HCT116 (cell line): ENCODE data around the gene POU4F1. TPM values are rescaled to one million over a fixed set of nuclear protein-coding genes. Genes with fewer than 3 reads are reported as not detected.
A peak's percentile ranks its signal among the peaks of the same experiment; 100 is the strongest.

Experiments
- ATAC-seq: fragments of 200-7000 bp; cut with Tn5 transposase; 2 replicates; pipeline ENCODE4 v1.9.1; 2020; ENCODE audit warnings: mild to moderate bottlenecking, moderate library complexity
- BruUV-seq: library from RNA; stranded (reverse); fragments of 400-500 nt; replicated peaks from 2 replicates; lab custom pipeline; 2021; lab: Mats Ljungman, UMichigan
- CTCF ChIA-PET: fragments of 300-600 bp; sonication (Branson Sonifier 250); formaldehyde crosslinking; loops from one replicate; lab custom pipeline; 2021; ENCODE audit warnings: antibody characterized with exemption; lab: Charles Lee
- POLR2A ChIA-PET: fragments of 300-600, 350-600 bp; sonication (Branson Sonifier 250); formaldehyde crosslinking; loops from one replicate; lab custom pipeline; 2021; ENCODE audit warnings: antibody characterized with exemption; lab: Charles Lee
- RAD21 ChIA-PET, 2 experiments: fragments of 300-600 bp; sonication (Branson Sonifier 250); formaldehyde crosslinking; loops; one replicate each; lab custom pipeline; 2023; ENCODE audit warnings: low total read pairs in 2 of 2; ENCODE audit not compliant: uncharacterized antibody in 2 of 2, unreplicated experiment in 2 of 2, low non-redundant PET in 1 of 2; lab: Charles Lee
- DNase-seq: peaks from one replicate; pipeline ENCODE4 v3.0.0-alpha.2; 2010; ENCODE audit warnings: low read depth, low spot score
- H2AFZ ChIP-seq: fragments of 200-600 bp; shearing (Covaris generic), sonication (generic); 2 replicates; pipeline ENCODE4 v1.6.1; 2017; ENCODE audit warnings: low read depth, mixed run types, mixed read lengths, antibody characterized with exemption, low read length; ENCODE audit not compliant: poor library complexity, severe bottlenecking
- H3K27ac ChIP-seq: 2 replicates; pipeline ENCODE4 v1.5.1; 2012; ENCODE audit warnings: low read depth, low read length
- H3K27me3 ChIP-seq: fragments of 200-600 bp; sonication (generic); 2 replicates; pipeline ENCODE4 v1.6.1; 2016; ENCODE audit warnings: mixed run types, low read length, mixed read lengths; ENCODE audit not compliant: insufficient read depth
- H3K36me3 ChIP-seq, 2 experiments: fragments of 200-500 bp in 1 of 2; fragments of 200-600 bp in 1 of 2; sonication (Bioruptor generic) in 1 of 2; sonication (generic) in 1 of 2; 2 replicates each; pipeline versions ENCODE4 v1.5.1 to v1.6.1; 2014 to 2016; ENCODE audit warnings: low read length in 2 of 2, inconsistent platforms in 1 of 2, mixed read lengths in 1 of 2, mixed run types in 1 of 2; ENCODE audit not compliant: insufficient read depth in 2 of 2, control insufficient read depth in 1 of 2
- H3K4me1 ChIP-seq, 2 experiments: fragments of 200-600 bp in 1 of 2; sonication (generic) in 1 of 2; 2 replicates each; pipeline versions ENCODE4 v1.5.1 to v1.6.1; 2012 to 2017; ENCODE audit warnings: low read length in 2 of 2, inconsistent platforms in 1 of 2, mild to moderate bottlenecking in 1 of 2, mixed read lengths in 1 of 2, mixed run types in 1 of 2, moderate library complexity in 1 of 2; ENCODE audit not compliant: insufficient read depth in 2 of 2, control insufficient read depth in 1 of 2
- H3K4me2 ChIP-seq: fragments of 200-600 bp; sonication (generic); 2 replicates; pipeline ENCODE4 v1.6.1; 2017; ENCODE audit warnings: mixed run types, low read length, mixed read lengths
- H3K4me3 ChIP-seq, 2 experiments: fragments of 200-600 bp in 1 of 2; sonication (generic) in 1 of 2; replicated peaks in 1 of 2; 2 replicates each; pipeline ENCODE4 v1.5.1; 2011 to 2016; ENCODE audit warnings: low read length in 2 of 2, control low read depth in 1 of 2, low read depth in 1 of 2, mild to moderate bottlenecking in 1 of 2, mixed read lengths in 1 of 2, mixed run types in 1 of 2
- H3K79me2 ChIP-seq: fragments of 200-600 bp; sonication (generic); 2 replicates; pipeline ENCODE4 v1.6.1; 2017; ENCODE audit warnings: mild to moderate bottlenecking, mixed run types, low read length, moderate library complexity, mixed read lengths; ENCODE audit not compliant: insufficient read depth
- H3K9ac ChIP-seq: fragments of 200-600 bp; sonication (generic); 2 replicates; pipeline ENCODE4 v1.6.1; 2016; ENCODE audit warnings: low read length, mixed read lengths
- H3K9me2 ChIP-seq: fragments of 200-600 bp; sonication (generic), shearing (Covaris generic); 2 replicates; pipeline ENCODE4 v1.6.1; 2017; ENCODE audit warnings: mixed run types, mild to moderate bottlenecking, moderate library complexity; ENCODE audit not compliant: insufficient read depth
- H3K9me3 ChIP-seq, 2 experiments: fragments of 200-500 bp in 1 of 2; fragments of 200-600 bp in 1 of 2; sonication (Bioruptor generic) in 1 of 2; sonication (generic) in 1 of 2; 2 replicates each; pipeline ENCODE4 v1.6.1; 2014 to 2017; ENCODE audit warnings: low read length in 2 of 2, mixed read lengths in 2 of 2, inconsistent platforms in 1 of 2, low read depth in 1 of 2, mild to moderate bottlenecking in 1 of 2, mixed run types in 1 of 2, moderate library complexity in 1 of 2; ENCODE audit not compliant: control insufficient read depth in 1 of 2, insufficient read depth in 1 of 2
- H4K20me1 ChIP-seq: fragments of 200-600 bp; sonication (generic), shearing (Covaris generic); 2 replicates; pipeline ENCODE4 v1.6.1; 2017; ENCODE audit warnings: mixed run types, mild to moderate bottlenecking, moderate library complexity; ENCODE audit not compliant: insufficient read depth
- CBX3 ChIP-seq: IDR thresholded peaks from 2 replicates; pipeline ENCODE4 v1.6.1; 2012; ENCODE audit warnings: low read depth
- CEBPB ChIP-seq: IDR thresholded peaks from 2 replicates; pipeline ENCODE4 v1.6.1; 2012; ENCODE audit warnings: low read depth
- CTCF ChIP-seq, 3 experiments: fragments of 200-600 bp in 1 of 3; sonication (generic) in 1 of 3; IDR thresholded peaks in 2 of 3; conservative IDR thresholded peaks in 1 of 3; 2 replicates each; pipeline ENCODE4 v1.5.1; 2012 to 2017; ENCODE audit warnings: low read depth in 2 of 3, low read length in 2 of 3, antibody characterized with exemption in 1 of 3, borderline replicate concordance in 1 of 3, control low read depth in 1 of 3, mild to moderate bottlenecking in 1 of 3, mixed read lengths in 1 of 3, mixed run types in 1 of 3, moderate library complexity in 1 of 3; ENCODE audit not compliant: insufficient read depth in 1 of 3
- ELF1 ChIP-seq: IDR thresholded peaks from 2 replicates; pipeline ENCODE4 v1.6.1; 2012; ENCODE audit warnings: low read depth, borderline replicate concordance
- EZH2phosphoT487 ChIP-seq: fragments of 200-600 bp; IDR thresholded peaks from 2 replicates; pipeline ENCODE4 v1.6.1; 2018; ENCODE audit warnings: antibody characterized with exemption, borderline replicate concordance
- FOSL1 ChIP-seq: IDR thresholded peaks from 2 replicates; pipeline ENCODE4 v1.6.1; 2012; ENCODE audit warnings: low read depth
- JUND ChIP-seq: IDR thresholded peaks from 2 replicates; pipeline ENCODE4 v1.6.1; 2012
- MAX ChIP-seq: IDR thresholded peaks from 2 replicates; pipeline ENCODE4 v1.6.1; 2012
- POLR2AphosphoS5 ChIP-seq: IDR thresholded peaks from 2 replicates; pipeline ENCODE4 v1.6.1; 2011; ENCODE audit warnings: mild to moderate bottlenecking, low read depth, low read length, moderate library complexity
- RAD21 ChIP-seq: IDR thresholded peaks from 2 replicates; pipeline ENCODE4 v1.6.1; 2012; ENCODE audit warnings: low read depth, mild to moderate bottlenecking
- REST ChIP-seq: IDR thresholded peaks from 2 replicates; pipeline ENCODE4 v1.6.1; 2012; ENCODE audit warnings: low read depth
- SIN3A ChIP-seq: IDR thresholded peaks from 2 replicates; pipeline ENCODE4 v1.6.1; 2012; ENCODE audit warnings: low read depth
- SP1 ChIP-seq: IDR thresholded peaks from 2 replicates; pipeline ENCODE4 v1.6.1; 2012; ENCODE audit warnings: low read depth
- SRF ChIP-seq: IDR thresholded peaks from 2 replicates; pipeline ENCODE4 v1.6.1; 2012; ENCODE audit warnings: low read depth
- TCF7L2 ChIP-seq: IDR thresholded peaks from 2 replicates; pipeline ENCODE4 v1.7.0; 2011; ENCODE audit warnings: borderline replicate concordance, inconsistent platforms; ENCODE audit not compliant: insufficient read depth, insufficient read length; ENCODE audit errors: extremely low read depth
- YY1 ChIP-seq: IDR thresholded peaks from 2 replicates; pipeline ENCODE4 v1.6.1; 2011; ENCODE audit warnings: low read length, low read depth, moderate library complexity, mild to moderate bottlenecking; ENCODE audit not compliant: insufficient replicate concordance; ENCODE audit errors: extremely low read depth
- ZFX ChIP-seq: fragments of 450-650 bp; IDR thresholded peaks from 2 replicates; pipeline ENCODE4 v1.6.1; 2017
- ZNF274 ChIP-seq: fragments of 200-500 bp; sonication (Bioruptor generic); IDR thresholded peaks from 2 replicates; pipeline ENCODE4 v1.6.1; 2014; ENCODE audit warnings: mild to moderate bottlenecking, low read depth, low read length, inconsistent platforms
- intact Hi-C: fragments of 100-400 bp; cut with micrococcal nuclease; formaldehyde crosslinking; loops from 2 replicates; pipeline ENCODE4 v1.10.0; 2022
- total RNA-seq: library from RNA; stranded (reverse); gene quantifications from one replicate; pipeline ENCODE4 v1.2.1, GENCODE V29; 2021; ENCODE audit not compliant: unreplicated experiment

Gene POU4F1
- total RNA-seq, 1 experiment from 2014 or later: not detected

- Histone ChIP-seq H2AFZ (no peak overlapping the region), H3K9me3 (no peaks in the 10 kb centered on the region), H3K4me3 (no peak overlapping the region), H3K9me2 (no peaks in the 10 kb centered on the region), H3K9ac (no peak overlapping the region)
- CTCF ChIA-PET: no interaction called here
- RAD21 ChIA-PET: no interaction called here
- peak; percentile 75 for TF ChIP-seq REST
- no peak for TF ChIP-seq FOSL1
- TF ChIP-seq, all 23 proteins: peak for 1
- ATAC-seq (no peak), DNase-seq (no peak)
- Histone ChIP-seq H3K27me3 (peaks cover 19% of the 10 kb centered on the region), H3K4me1 (no peaks in the 10 kb centered on the region), H3K4me2 (no peak overlapping the region), H3K27ac (no peak overlapping the region), H4K20me1 (no peaks in the 10 kb centered on the region; the same call in 1 of the 2 replicates), H3K79me2 (no peaks in the 10 kb centered on the region), H3K36me3 (no peaks in the 10 kb centered on the region)
- POLR2A ChIA-PET: no interaction called here
- intact Hi-C loops: no loop called here
- no TSS peak for BruUV-seq
These were observed 14.1 kb downstream of the POU4F1 start for GRCh38 chr13:78589206-78589605.

- CTCF ChIA-PET: no interaction called here
- RAD21 ChIA-PET: no interaction called here
- H3K27ac ChIP-seq: no peak overlapping the region
- intact Hi-C loops: no loop called here
- no peaks in the 10 kb centered on the region for H3K79me2 ChIP-seq
- no peak overlapping the region for H3K4me3 ChIP-seq
- H2AFZ ChIP-seq: no peak overlapping the region
- POLR2A ChIA-PET: no interaction called here
- H3K9me3 ChIP-seq: no peaks in the 10 kb centered on the region
- H3K9me2 ChIP-seq: no peaks in the 10 kb centered on the region
- H3K36me3 ChIP-seq: no peaks in the 10 kb centered on the region
- ATAC-seq (no peak), DNase-seq (no peak)
- H4K20me1 ChIP-seq: no peaks in the 10 kb centered on the region; the same call in 1 of the 2 replicates
- H3K4me2 ChIP-seq: no peak overlapping the region
- H3K27me3 ChIP-seq: peaks cover 14% of the 10 kb centered on the region; the same call in 1 of the 2 replicates
- H3K4me1 ChIP-seq: no peaks in the 10 kb centered on the region
- BruUV-seq: no TSS peak
- H3K9ac ChIP-seq: no peak overlapping the region
- TF ChIP-seq SP1: no peak
- TF ChIP-seq RAD21: no peak
- TF ChIP-seq SIN3A: no peak
- no peak for TF ChIP-seq CTCF (IDR thresholded peaks at IDR 0.05 in 2 of 3, conservative IDR thresholded peaks at IDR 0.05 in 1 of 3; ENCODE audit: borderline replicate concordance in 1 of 3, insufficient read depth in 1 of 3, low read depth in 2 of 3, low read length in 2 of 3)
- no peak for TF ChIP-seq ZNF274
- TF ChIP-seq CBX3: no peak
- no peak for TF ChIP-seq YY1
- no peak for TF ChIP-seq POLR2AphosphoS5
- no peak for TF ChIP-seq SRF
- no peak for TF ChIP-seq ELF1
- no peak for TF ChIP-seq MAX
- TF ChIP-seq EZH2phosphoT487: no peak
- TF ChIP-seq JUND: no peak
- no peak for TF ChIP-seq TCF7L2
- no peak for TF ChIP-seq CEBPB
- no peak for TF ChIP-seq ZFX
These were observed 16.0 kb downstream of the POU4F1 start for GRCh38 chr13:78587395-78587794.
